CD4-positive, alpha-beta T cell treated with Interferon alpha-2 for 1 hour (primary cell): ENCODE measurements around the gene ZEB2.
"Not testable (repeated sequence)": the region's sequence is repeated elsewhere in the genome, so short reads cannot be mapped to it uniquely, and the experiment has no call there.

Experiments
- DNase-seq, 2 donors: peaks; one replicate each; pipeline ENCODE4 v3.0.0-alpha.2; 2020 to 2022

The ZEB2 gene

DNA sequence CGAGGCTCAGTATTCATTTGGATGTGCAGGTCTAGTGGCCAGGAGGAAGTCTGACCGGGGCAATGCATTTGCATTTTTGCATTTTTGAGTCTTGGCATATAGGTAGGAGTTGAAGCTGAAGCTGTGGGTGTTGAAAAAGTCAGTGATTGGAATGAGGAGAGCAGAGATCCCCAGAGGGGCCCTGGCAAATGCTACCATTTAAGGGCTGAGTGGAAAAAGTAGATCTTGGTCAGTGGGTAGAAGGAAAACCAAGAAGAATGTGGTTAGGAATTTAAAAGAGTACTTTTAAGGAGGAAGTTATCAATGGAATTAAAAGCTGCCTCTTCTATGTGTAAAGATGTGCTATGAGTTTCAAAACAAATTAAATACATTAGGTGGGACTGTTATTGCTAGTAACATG, 143.0 kb downstream of the ZEB2 start:
- no peak for DNase-seq

DNA sequence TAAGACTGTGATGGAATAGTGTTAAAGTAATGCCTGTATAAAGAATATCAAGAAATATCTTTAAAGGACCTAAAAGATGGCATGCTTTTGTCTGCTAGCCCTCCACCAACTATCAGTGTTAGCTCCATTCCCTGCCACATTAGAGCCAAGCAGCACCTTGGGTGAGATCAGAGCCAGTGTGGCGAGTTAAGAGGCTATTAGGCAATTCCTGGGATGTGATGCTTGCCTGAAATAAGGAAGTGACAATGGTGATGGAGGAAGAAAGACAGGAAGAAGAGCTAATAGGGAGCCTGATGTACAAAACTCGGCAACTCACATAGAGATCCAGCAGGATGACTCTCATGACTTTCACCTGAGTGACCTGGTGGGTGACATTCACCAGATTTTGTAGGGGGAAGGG, 143.5 kb downstream of the ZEB2 start:
- no peak for DNase-seq

DNA sequence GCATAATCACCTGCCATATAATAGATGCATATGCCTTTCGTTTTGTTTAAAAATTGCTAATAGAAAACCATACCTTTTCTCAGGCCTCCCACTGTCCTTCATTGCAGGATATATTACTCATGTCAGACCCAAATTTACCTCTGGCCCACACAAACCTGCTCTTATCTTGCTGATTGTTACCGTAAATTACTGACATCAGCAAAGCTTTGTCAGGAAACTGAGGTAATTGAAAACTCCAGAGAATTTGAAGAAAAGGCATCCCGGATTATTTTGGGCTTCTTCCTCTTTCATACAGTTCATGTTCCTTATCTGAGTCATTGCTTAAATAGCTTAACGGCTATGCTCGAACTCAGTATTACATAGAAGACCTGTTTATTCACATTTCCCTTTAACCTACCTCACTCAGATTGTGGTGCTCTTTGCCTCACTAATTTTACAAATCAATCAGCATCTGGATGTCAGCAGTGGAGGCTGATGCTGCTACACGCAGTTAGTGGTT, 145.7 kb downstream of the ZEB2 start:
- no peak for DNase-seq

- DNase-seq: no peak
These were observed 147.4 kb downstream of the ZEB2 start for GRCh38 chr2:144372410-144373080.

DNA sequence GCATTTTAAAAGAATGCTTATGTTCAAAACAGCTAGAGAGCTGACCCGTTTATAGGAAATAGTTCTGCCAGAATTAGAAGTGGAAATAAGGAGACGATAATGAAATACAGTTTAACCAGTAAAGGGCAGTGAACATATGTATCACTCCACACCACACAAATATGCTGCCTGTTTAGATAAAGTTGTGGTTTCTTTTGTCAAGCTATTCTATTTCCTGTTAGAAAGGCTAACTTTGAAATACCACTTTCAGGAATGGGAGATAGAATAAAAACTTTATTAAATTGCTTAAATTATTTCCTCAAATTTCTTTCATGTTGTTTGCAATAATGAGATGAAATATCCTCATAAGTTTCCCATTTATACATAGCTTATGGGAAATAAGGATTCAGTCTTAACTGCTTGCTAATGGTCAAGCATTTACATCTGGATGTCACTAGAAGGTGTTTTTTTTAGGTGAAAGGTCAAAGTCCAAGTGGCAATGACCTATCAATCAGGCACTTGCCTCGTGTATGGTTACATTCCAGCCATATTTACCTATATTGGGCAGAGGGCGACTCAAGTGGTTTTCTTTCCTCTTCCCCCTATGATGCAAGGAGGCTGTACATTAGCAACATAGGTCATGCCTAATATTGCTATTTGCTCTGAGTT, 148.9 kb downstream of the ZEB2 start:
- DNase-seq: no peak

DNA sequence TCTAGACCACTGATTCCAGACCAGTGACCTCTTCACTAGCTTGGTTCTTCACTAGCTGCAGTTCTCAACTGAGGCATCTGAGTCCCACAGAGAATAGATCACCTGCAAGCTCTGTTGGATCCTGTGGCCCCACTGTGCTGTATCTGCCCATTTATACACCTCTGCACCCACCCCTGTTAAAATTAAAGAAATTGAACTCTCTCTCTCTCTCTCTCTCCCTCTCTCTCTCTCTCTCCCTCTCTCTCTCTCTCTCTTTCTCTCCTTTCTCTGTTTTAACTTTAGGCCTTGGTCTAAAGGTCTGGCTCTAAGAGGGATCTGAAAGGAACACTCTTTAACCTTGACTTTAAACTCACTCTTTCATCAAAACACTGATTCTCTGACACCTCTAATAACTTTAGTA, 150.5 kb downstream of the ZEB2 start:
- DNase-seq: no peak

DNA sequence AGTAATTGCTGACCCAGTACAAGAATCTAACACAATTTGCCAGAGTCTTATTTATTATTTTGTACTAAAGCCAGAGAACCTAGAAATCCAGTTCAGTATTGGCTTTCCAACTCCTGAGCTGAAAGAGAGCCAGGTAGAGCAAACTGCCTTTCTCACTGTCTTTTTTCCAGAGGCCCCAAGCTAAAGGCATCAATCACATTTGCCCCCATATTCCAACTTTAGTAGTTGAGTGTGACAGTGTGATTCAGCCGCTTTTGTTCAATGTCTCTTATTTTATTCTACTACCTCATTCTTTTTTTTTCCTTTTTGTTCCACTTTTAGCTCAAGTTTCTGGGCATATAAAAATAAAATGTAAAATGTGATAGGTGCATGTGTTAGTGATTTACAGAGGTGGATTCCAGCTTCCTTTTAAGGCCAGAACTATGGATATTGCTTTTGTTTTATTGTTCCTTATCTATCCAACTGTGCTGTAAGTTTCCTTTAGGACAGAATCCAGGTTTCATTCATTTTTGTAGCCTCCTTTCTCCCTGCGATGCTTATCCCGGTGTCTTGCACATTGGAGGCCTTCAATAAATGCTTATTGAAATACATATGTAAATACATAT, 153.0 kb downstream of the ZEB2 start:
- no peak for DNase-seq

GRCh38 chr2:144364944-144365738, 154.8 kb downstream of the ZEB2 start:
- DNase-seq: no peak

DNA sequence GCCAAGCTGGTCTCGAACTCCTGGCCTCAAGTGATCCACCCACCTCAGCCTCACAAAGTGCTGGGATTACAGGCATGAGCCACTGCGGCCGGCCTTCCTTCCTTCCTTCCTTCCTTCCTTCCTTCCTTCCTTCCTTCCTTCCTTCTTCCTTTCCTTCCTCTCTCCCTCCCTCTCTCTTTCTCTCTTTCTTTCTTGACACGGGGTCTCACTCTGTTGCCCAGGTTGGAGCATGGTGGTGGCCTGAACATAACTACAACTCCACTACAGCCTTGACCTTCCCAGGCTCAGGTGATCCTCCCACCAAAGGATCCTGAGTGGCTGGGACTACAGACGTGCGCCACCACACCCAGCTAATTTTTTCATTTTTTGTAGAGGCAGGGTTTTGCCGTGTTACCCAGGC, 155.7 kb downstream of the ZEB2 start:
- DNase-seq: not testable (repeated sequence)

DNA sequence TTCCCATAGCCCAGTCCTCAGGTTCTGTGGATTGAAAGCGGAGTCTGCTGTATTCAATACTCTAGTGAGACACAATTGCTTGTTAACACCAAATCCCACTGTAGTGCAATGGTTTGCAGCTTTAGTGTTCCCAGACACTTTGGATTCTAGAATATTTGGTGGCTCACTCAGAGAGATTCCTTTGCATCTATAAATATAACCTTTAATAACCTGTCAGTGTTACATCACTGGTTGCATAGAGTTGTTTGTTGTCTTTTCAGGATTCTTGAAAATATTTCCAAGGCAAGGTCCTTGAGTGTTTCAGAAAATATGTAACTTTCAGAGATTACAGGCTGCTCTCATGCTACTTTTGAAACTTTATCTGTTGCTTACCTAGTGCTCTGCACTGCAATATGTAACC, 157.5 kb downstream of the ZEB2 start:
- no peak for DNase-seq

DNA sequence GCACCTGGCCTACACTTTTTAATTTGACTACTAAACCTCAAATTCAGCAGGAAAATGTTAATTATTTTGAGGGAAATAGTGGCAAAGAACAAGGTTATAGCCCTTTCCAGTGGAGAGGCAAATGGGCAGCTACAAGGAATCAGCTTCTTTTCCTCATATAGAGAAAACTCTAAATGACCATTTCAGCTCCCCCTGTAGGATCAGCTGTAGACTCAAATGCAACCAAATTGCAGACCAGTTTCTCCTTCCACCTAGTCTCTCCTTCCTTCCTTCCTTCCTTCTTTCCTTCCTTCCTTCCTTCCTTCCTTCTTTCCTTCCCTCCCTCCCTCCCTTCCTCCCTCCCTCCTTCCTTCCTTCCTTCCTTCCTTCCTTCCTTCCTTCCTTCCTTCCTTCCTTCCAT, 158.2 kb downstream of the ZEB2 start:
- DNase-seq: no peak

DNA sequence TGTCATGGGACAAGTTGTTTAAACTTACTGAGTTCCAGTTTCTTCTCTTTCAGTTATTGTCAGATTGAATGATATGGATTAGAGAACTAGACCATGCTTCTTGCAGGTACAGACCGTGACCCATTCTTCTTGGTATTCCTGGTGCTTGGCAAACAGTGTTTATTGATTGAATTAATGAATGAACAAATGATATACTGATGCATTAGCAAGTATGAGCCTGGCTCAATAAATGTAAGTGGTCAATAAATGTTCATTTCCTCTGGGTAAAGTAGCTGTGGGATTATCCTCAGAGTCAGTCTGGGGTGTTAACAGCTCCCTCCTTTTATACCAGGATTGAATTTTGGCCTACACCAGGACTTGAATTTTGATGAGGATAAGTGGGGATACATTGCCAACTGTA, 160.2 kb downstream of the ZEB2 start:
- no peak for DNase-seq

DNA sequence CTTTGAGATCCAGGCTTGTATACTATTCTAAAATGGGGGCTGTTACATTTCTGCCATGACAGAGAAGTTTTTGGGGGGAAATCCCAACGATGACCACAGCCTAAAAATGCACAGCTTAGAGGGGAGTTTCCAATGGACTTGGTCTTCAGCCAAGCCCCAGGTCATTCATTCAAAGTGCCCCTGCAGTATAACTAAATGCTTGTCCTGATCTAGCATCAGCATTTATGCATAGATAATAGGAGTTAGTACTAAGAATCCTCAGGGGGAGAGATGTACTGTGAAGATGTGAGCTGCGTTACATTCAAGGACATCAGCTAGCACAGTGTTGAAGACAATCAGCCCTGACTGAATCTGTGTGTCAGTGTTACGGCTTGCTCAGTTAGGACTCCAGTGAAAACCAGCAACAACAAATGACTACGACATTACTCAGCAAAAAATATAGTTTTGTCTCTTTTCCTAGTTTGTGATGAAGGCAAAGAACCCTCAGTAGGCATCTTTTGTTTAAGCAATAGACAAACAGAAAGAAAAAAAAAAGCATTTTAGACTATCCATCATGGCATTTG, 160.9 kb downstream of the ZEB2 start:
- DNase-seq: no peak

DNA sequence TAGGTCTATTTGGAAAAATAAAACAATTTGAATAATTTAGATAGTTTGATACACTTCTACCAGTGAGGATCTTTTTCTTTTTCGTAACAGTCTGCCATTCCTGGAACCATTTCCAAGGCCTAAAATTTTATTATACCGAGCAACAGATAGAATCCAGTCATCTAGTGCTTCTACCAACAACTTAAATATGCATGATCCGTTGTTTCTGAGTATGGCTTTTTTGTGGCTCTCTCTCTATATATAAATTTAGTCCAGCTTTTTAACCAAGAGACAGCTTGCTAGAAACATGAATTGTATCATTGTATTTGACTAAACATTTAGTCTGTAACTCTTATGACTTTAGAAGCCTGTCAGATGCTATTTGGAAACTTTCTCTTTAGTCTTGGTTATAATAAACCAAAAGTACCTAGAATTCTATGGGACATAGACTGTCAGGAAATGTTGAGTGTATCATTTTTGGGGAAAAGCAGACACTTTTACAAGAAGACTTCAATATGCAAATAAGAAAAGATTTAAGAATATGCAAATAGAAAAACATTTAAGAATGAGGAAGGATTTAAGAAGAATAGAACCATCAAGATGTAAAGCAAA, 161.4 kb downstream of the ZEB2 start:
- no peak for DNase-seq

- no peak for DNase-seq
These were observed 162.1 kb downstream of the ZEB2 start for GRCh38 chr2:144357623-144358373.

GRCh38 chr2:144356402-144356801, 163.5 kb downstream of the ZEB2 start:
- DNase-seq: no peak

DNA sequence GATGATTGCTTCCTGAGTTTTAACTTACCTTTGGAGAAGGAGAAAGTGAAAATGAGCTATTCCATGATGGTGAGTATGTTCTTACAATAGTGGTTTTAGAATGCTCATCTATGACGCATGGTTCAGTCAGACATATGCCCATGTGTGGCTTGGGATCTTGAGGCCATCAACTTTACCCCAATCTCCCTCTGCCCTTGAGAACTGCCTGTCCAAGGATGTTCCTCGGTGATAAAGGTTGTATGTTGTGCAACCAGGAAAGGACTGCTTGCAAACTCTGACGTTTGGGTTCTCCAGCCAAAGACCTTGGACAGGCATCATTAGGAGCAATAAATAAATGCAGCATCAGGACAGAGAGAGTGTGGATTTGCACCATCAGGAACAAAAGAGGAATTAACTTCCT, 165.0 kb downstream of the ZEB2 start:
- no peak for DNase-seq

- no peak for DNase-seq
These were observed 168.2 kb downstream of the ZEB2 start for GRCh38 chr2:144351687-144352086.

GRCh38 chr2:144350151-144350802, 169.6 kb downstream of the ZEB2 start:
- DNase-seq: no peak

DNA sequence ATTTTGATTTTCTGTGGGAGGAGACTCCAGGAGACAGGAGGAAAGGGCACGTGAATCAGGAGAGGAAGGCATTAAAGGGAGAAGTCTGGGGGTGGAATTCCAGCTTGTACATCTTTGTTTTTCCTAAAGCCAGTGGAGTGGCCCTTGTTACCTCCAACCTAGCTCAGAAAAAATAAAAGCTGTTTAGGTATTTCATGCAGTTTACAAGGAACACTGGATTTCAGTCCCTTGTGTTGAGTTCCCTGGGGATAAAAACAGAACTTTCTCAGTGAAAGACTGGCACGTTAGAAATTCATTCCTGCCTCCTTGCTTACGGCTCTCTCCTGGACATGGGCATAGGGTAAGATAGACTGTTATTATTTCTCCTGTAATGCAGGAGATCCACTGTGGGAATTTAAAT, 170.2 kb downstream of the ZEB2 start:
- no peak for DNase-seq

DNA sequence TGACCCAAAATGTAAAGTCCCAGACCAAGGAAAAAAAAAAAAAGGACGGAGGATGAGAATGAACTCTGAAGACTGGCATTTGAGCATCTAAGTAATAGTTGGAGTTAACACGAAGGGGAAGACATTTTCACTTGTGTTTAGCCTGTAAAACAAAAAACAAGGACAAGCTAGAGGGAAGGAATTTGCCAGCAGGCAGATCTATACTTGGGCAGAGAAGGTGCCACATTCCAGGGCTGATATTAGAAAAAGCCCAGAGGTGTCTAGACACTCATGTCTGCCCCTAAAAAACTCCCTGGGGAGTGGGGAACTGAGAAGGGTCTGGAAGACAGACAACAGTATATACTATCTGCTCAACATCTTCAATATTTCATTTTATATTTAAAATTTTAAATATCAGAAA, 171.1 kb downstream of the ZEB2 start:
- no peak for DNase-seq

GRCh38 chr2:144346229-144346628, 173.7 kb downstream of the ZEB2 start:
- DNase-seq: no peak
